H1 (cell line): ENCODE results near the gene ZC3H7B. TPM values are rescaled to one million over a fixed set of nuclear protein-coding genes. Genes with fewer than 3 reads are reported as not detected.

ENCODE experiments used
- E2F6 ChIP-seq: IDR thresholded peaks from 2 replicates; pipeline ENCODE4 v1.6.1; 2012; ENCODE audit warnings: inconsistent platforms
- SP4 ChIP-seq: IDR thresholded peaks from 2 replicates; pipeline ENCODE4 v1.6.1; 2012; ENCODE audit warnings: low read length, inconsistent platforms
- polyA plus RNA-seq, 7 experiments: library from polyadenylated mRNA; depleted of rRNA in 3 of 7; stranded (reverse) in 5 of 7; unstranded in 2 of 7; fragments of >200 nt in 5 of 7; fragments of 200-250 nt in 2 of 7; gene quantifications; 1 replicate in 5 of 7; 2 replicates in 1 of 7; 4 replicates in 1 of 7; pipeline versions ENCODE4 v1.2.1 to v1.2.3, GENCODE V29; 2011 to 2013; ENCODE audit warnings: missing spikeins in 2 of 7, mixed read lengths in 2 of 7
- total RNA-seq: library from RNA; stranded (reverse); fragmentation: NEBNext Ultra II Directional; extraction: Animal tissue kit (Norgen Biotek cat#: 25700); gene quantifications from 2 replicates; pipeline ENCODE4 v1.2.1, GENCODE V29; 2021

Gene ZC3H7B
- total and polyA plus RNA-seq, 2 of the 8 experiments (the other 6 are each of a cell fraction or from before 2014, with no cell fraction given), result 35.5 to 78.6 TPM

DNA sequence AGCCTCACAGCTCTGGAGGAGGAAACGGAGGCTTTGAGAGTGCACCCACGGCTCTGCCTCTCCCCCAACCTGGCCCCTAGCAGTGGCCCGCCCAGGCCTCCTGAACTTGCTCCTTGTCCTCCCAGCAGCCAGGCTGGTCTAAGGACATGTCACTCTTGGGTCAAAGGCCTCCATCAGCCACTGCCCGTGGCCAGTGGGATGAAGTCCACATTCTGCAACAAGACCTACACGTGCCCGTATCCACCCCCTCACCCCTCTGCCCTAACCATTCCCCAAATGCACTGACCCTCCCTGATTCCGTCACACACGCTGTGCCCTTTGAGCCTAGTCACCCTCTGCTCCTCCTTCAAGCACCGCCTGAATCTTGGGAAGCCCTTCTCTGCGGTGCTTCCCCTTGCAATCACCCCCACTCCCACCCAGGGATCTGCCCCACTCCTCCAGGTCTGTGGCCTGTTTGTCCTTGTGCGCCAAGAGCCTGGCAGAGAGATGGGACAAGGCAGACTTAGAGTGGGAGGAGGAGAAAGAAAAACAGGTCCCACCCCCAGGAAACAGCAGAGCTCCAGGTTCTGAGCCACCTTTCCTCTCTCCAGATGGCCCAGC lies 43.0 kb downstream of the ZC3H7B start (continued):
- TF ChIP-seq SP4, result no peak
- no peak for TF ChIP-seq E2F6
